Fibroblast of lung (primary cell): ENCODE measurements around the gene ANO2. TPM values are rescaled to one million over a fixed set of nuclear protein-coding genes. Genes with fewer than 3 reads are reported as not detected.
A peak's percentile ranks its signal among the peaks of the same experiment; 100 is the strongest.

Source experiments
- DNase-seq, 2 donors: peaks; one replicate each; pipeline versions ENCODE4 v3.0.0 to v3.0.0-alpha.2; 2010; ENCODE audit warnings: low read depth in 2 of 2
- H2AFZ ChIP-seq: 2 replicates; pipeline ENCODE4 v1.5.1; 2012; ENCODE audit warnings: low read length, control low read depth, inconsistent platforms
- H3K27ac ChIP-seq: 2 replicates; pipeline ENCODE4 v1.5.1; 2011; ENCODE audit warnings: low read length, control low read depth; ENCODE audit not compliant: insufficient read depth
- H3K27me3 ChIP-seq: 2 replicates; pipeline ENCODE4 v1.5.1; 2011; ENCODE audit warnings: mild to moderate bottlenecking, low read length; ENCODE audit not compliant: control insufficient read depth, insufficient read depth
- H3K36me3 ChIP-seq: 2 replicates; pipeline ENCODE4 v1.5.1; 2011; ENCODE audit warnings: low read length; ENCODE audit not compliant: control insufficient read depth, insufficient read depth
- H3K4me1 ChIP-seq: 2 replicates; pipeline ENCODE4 v1.5.1; 2011; ENCODE audit warnings: low read length; ENCODE audit not compliant: control insufficient read depth, insufficient read depth; ENCODE audit errors: extremely low read depth
- H3K4me2 ChIP-seq: 2 replicates; pipeline ENCODE4 v1.5.1; 2011; ENCODE audit warnings: low read length, control low read depth; ENCODE audit not compliant: insufficient read depth; ENCODE audit errors: extremely low read depth
- H3K4me3 ChIP-seq, 4 experiments: fragments of 200-600 bp in 1 of 4; sonication (generic) in 1 of 4; replicated peaks in 1 of 4; 2 replicates each; pipeline ENCODE4 v1.5.1; 2011 to 2016; ENCODE audit warnings: low read length in 4 of 4, low read depth in 3 of 4, mild to moderate bottlenecking in 3 of 4, control low read depth in 2 of 4, inconsistent platforms in 1 of 4, mixed read lengths in 1 of 4; ENCODE audit not compliant: insufficient read depth in 1 of 4; ENCODE audit errors: control extremely low read depth in 1 of 4
- H3K79me2 ChIP-seq: 2 replicates; pipeline ENCODE4 v1.5.1; 2012; ENCODE audit warnings: mild to moderate bottlenecking, low read length, inconsistent platforms; ENCODE audit not compliant: control insufficient read depth, insufficient read depth
- H3K9ac ChIP-seq: 2 replicates; pipeline ENCODE4 v1.5.1; 2011; ENCODE audit warnings: mild to moderate bottlenecking, low read length, control low read depth; ENCODE audit not compliant: insufficient read depth
- H3K9me3 ChIP-seq: 2 replicates; pipeline ENCODE4 v1.5.1; 2012; ENCODE audit warnings: low read depth, low read length; ENCODE audit not compliant: control insufficient read depth, insufficient read depth
- H4K20me1 ChIP-seq: 2 replicates; pipeline ENCODE4 v1.5.1; 2011; ENCODE audit warnings: low read length; ENCODE audit not compliant: control insufficient read depth, insufficient read depth; ENCODE audit errors: extremely low read depth
- CTCF ChIP-seq, 2 donors: IDR thresholded peaks in 1 of 2; conservative IDR thresholded peaks in 1 of 2; 1 replicate in 1 of 2; 2 replicates in 1 of 2; pipeline ENCODE4 v1.5.1; 2011 to 2012; ENCODE audit warnings: low read length in 2 of 2, control low read depth in 1 of 2, inconsistent platforms in 1 of 2, low read depth in 1 of 2, mild to moderate bottlenecking in 1 of 2
- EZH2 ChIP-seq: IDR thresholded peaks from 2 replicates; pipeline ENCODE4 v1.5.1; 2012; ENCODE audit warnings: low read length, control low read depth, mild to moderate bottlenecking; ENCODE audit errors: missing control alignments
- polyA plus RNA-seq, 2 donors: library from polyadenylated mRNA; depleted of rRNA in 1 of 2; stranded (reverse) in 1 of 2; unstranded in 1 of 2; fragments of >200 nt; gene quantifications; 2 replicates each; pipeline ENCODE4 v1.2.1, GENCODE V29; 2011 to 2012; ENCODE audit warnings: missing spikeins in 1 of 2
- total RNA-seq: library from RNA; depleted of rRNA; stranded (reverse); fragments of >200 nt; gene quantifications from 2 replicates; pipeline ENCODE4 v1.2.1, GENCODE V29; 2014

ANO2 gene
- total and polyA plus RNA-seq, 2 donors (not counting 1 experiment from before 2014, with no cell fraction given), result 0.15 to 0.17 TPM

- Histone ChIP-seq H3K79me2 (no peaks in the 10 kb centered on the region), H2AFZ (no peak overlapping the region), H3K9me3 (no peaks in the 10 kb centered on the region), H3K36me3 (no peaks in the 10 kb centered on the region), H3K27me3 (no peaks in the 10 kb centered on the region), H3K9ac (no peak overlapping the region), H4K20me1 (no peaks in the 10 kb centered on the region), H3K27ac (no peak overlapping the region), H3K4me1 (peaks cover 3% of the 10 kb centered on the region), H3K4me3 (no peak overlapping the region), H3K4me2 (no peak overlapping the region)
- TF ChIP-seq EZH2, result no peak
- no peak for TF ChIP-seq CTCF (conservative IDR thresholded peaks at IDR 0.05 in 1 of 2, IDR thresholded peaks at IDR 0.05 in 1 of 2; ENCODE audit: low read depth in 1 of 2, low read length in 2 of 2)
- DNase-seq, result peak; percentile 13 to 52
Measured at GRCh38 chr12:5586201-5586600, 358.9 kb downstream of the ANO2 start.

GRCh38 chr12:5585178-5585577 is 359.9 kb downstream of the ANO2 start:
- H3K36me3 ChIP-seq, result no peaks in the 10 kb centered on the region
- H3K9me3 ChIP-seq, result no peaks in the 10 kb centered on the region
- no peaks in the 10 kb centered on the region for H3K27me3 ChIP-seq
- H3K27ac ChIP-seq, result no peak overlapping the region
- no peak overlapping the region for H3K4me3 ChIP-seq
- no peak overlapping the region for H3K9ac ChIP-seq
- H3K4me2 ChIP-seq, result no peak overlapping the region
- H3K4me1 ChIP-seq, result peaks cover 3% of the 10 kb centered on the region
- no peak for DNase-seq
- no peaks in the 10 kb centered on the region for H4K20me1 ChIP-seq
- TF ChIP-seq EZH2 (no peak), CTCF (conservative IDR thresholded peaks at IDR 0.05 in 1 of 2, IDR thresholded peaks at IDR 0.05 in 1 of 2; ENCODE audit: low read depth in 1 of 2, low read length in 2 of 2) (no peak)
- no peaks in the 10 kb centered on the region for H3K79me2 ChIP-seq
- H2AFZ ChIP-seq, result no peak overlapping the region

- no peaks in the 10 kb centered on the region for H3K79me2 ChIP-seq
- no peak overlapping the region for H3K9ac ChIP-seq
- H3K4me2 ChIP-seq, result no peak overlapping the region
- H3K27ac ChIP-seq, result no peak overlapping the region
- peaks cover 3% of the 10 kb centered on the region for H3K4me1 ChIP-seq
- TF ChIP-seq CTCF (conservative IDR thresholded peaks at IDR 0.05 in 1 of 2, IDR thresholded peaks at IDR 0.05 in 1 of 2; ENCODE audit: low read depth in 1 of 2, low read length in 2 of 2) (no peak), EZH2 (no peak)
- no peaks in the 10 kb centered on the region for H4K20me1 ChIP-seq
- DNase-seq, result no peak
- H3K36me3 ChIP-seq, result no peaks in the 10 kb centered on the region
- no peak overlapping the region for H2AFZ ChIP-seq
- no peaks in the 10 kb centered on the region for H3K9me3 ChIP-seq
- no peaks in the 10 kb centered on the region for H3K27me3 ChIP-seq
- no peak overlapping the region for H3K4me3 ChIP-seq
Measured at GRCh38 chr12:5584412-5585175, 360.5 kb downstream of the ANO2 start.
